ENCODE data around the gene TPGS1. TPM values are rescaled to one million over a fixed set of nuclear protein-coding genes. Genes with fewer than 3 reads are reported as not detected.
A peak's percentile ranks its signal among the peaks of the same experiment; 100 is the strongest.

TPGS1 gene
- total and polyA plus RNA-seq, 2 experiments from 2014 or later: 56.2 to 67.1 TPM

DNA sequence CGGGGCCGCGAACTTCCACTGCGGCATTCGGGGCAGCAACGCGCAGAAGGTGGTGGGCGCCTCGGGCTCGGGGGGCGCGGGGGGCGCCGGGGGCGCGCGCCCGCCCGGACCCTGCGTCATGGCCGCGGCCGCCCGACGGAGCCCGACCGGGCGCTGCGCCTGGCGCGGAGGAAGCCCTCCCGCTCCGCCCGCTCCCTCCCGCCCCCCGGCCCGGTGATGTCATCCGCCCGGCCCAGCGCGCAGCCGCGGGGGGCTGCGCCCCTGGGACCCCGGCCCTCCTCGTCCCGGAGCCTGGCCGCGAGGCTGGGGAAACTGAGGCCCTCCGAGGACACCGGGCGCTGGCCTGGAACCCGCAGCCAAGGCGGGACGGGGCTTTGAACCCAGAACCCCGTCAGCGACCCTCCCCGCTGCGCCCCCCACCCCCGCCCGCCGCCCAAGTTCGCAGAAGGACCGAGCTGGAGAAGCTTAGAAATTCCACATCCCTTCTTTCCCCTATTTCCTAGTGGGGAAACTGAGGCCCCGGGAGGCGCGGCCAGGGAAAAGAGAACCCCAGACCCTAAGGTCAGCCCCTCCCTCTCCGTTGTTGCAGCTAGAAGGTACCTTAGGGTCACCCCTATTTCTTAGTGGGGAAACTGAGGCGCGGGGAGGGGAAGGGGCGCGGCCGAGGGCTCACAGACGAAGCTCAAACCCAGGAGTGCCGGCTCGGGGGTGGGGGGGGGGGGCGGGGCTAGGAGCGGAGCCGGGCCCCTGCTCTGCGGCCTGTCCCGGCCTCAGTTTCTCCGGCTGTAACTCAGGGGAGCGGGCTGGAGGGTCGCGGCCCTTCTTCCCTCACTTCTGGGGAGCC, 46.2 kb upstream of the TPGS1 start, which contains the start of gene SHC2:
SHC2 (minus strand) TSS at position 157 of the 844 bp plus-strand sequence; CDS start at position 120, 37 bp downstream.
- Histone ChIP-seq H3K9me3 (ENCODE audit: low read depth) (no peaks in the 10 kb centered on the region), H3K36me3 (no peaks in the 10 kb centered on the region), H3K4me1 (ENCODE audit: low read depth) (no peaks in the 10 kb centered on the region), H3K27ac (peak within 1 kb of the TSS; percentile 73), H3K4me3 (peak within 1 kb of the TSS; percentile 65), H3K27me3 (peaks cover 10% of the 10 kb centered on the region)
- TF ChIP-seq, protein P1, sequence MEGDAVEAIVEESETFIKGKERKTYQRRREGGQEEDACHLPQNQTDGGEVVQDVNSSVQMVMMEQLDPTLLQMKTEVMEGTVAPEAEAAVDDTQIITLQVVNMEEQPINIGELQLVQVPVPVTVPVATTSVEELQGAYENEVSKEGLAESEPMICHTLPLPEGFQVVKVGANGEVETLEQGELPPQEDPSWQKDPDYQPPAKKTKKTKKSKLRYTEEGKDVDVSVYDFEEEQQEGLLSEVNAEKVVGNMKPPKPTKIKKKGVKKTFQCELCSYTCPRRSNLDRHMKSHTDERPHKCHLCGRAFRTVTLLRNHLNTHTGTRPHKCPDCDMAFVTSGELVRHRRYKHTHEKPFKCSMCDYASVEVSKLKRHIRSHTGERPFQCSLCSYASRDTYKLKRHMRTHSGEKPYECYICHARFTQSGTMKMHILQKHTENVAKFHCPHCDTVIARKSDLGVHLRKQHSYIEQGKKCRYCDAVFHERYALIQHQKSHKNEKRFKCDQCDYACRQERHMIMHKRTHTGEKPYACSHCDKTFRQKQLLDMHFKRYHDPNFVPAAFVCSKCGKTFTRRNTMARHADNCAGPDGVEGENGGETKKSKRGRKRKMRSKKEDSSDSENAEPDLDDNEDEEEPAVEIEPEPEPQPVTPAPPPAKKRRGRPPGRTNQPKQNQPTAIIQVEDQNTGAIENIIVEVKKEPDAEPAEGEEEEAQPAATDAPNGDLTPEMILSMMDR (IDR thresholded peaks at IDR 0.05; ENCODE audit: low read depth, low read length): no peak
- peak in 1 of 2 donors; percentile 63 for DNase-seq (ENCODE audit: low read depth in 1 of 2, low spot score in 1 of 2)

GRCh38 chr19:461721-462551, 45.4 kb upstream of the TPGS1 start:
- H3K36me3 ChIP-seq: no peaks in the 10 kb centered on the region
- peaks cover 10% of the 10 kb centered on the region for H3K27me3 ChIP-seq
- H3K4me1 ChIP-seq (ENCODE audit: low read depth): no peaks in the 10 kb centered on the region
- TF ChIP-seq, protein P1 (IDR thresholded peaks at IDR 0.05; ENCODE audit: low read depth, low read length): no peak
- H3K27ac ChIP-seq: no peak overlapping the region
- H3K4me3 ChIP-seq: peak overlapping the region; percentile 58
- peak in 1 of 2 donors; percentile 39 for DNase-seq (ENCODE audit: low read depth in 1 of 2, low spot score in 1 of 2)
- no peaks in the 10 kb centered on the region for H3K9me3 ChIP-seq (ENCODE audit: low read depth)

GRCh38 chr19:463483-464207, 43.7 kb upstream of the TPGS1 start:
- H3K4me3 ChIP-seq: no peak overlapping the region
- DNase-seq (ENCODE audit: low read depth in 1 of 2, low spot score in 1 of 2): no peak
- H3K4me1 ChIP-seq (ENCODE audit: low read depth): no peaks in the 10 kb centered on the region
- TF ChIP-seq, protein P1 (IDR thresholded peaks at IDR 0.05; ENCODE audit: low read depth, low read length): no peak
- no peaks in the 10 kb centered on the region for H3K9me3 ChIP-seq (ENCODE audit: low read depth)
- no peaks in the 10 kb centered on the region for H3K36me3 ChIP-seq
- H3K27ac ChIP-seq: no peak overlapping the region
- H3K27me3 ChIP-seq: peaks cover 10% of the 10 kb centered on the region

GRCh38 chr19:464208-464545, 43.1 kb upstream of the TPGS1 start:
- H3K4me3 ChIP-seq: no peak overlapping the region
- no peak overlapping the region for H3K27ac ChIP-seq
- TF ChIP-seq, protein P1 (IDR thresholded peaks at IDR 0.05; ENCODE audit: low read depth, low read length): no peak
- DNase-seq (ENCODE audit: low read depth in 1 of 2, low spot score in 1 of 2): no peak
- no peaks in the 10 kb centered on the region for H3K9me3 ChIP-seq (ENCODE audit: low read depth)
- H3K4me1 ChIP-seq (ENCODE audit: low read depth): no peaks in the 10 kb centered on the region
- no peaks in the 10 kb centered on the region for H3K36me3 ChIP-seq
- peaks cover 10% of the 10 kb centered on the region for H3K27me3 ChIP-seq

All from cardiac muscle cell (in vitro differentiated cells and primary cell).